Dedifferentiated amniotic fluid mesenchymal stem cell (primary cell): ENCODE measurements around the gene TRRAP.

ENCODE experiments used
- DNase-seq: peaks from one replicate; pipeline ENCODE4 v3.0.0-alpha.2; 2016; ENCODE audit errors: extremely low spot score

The TRRAP gene

GRCh38 chr7:99061001-99061776, 182.9 kb downstream of the TRRAP start:
- DNase-seq: no peak
